Adrenal gland (tissue), 12 donors: ENCODE measurements around the gene OR52K2. TPM values are rescaled to one million over a fixed set of nuclear protein-coding genes. Genes with fewer than 3 reads are reported as not detected.

Source experiments
- DNase-seq, 7 donors: peaks; one replicate each; pipeline ENCODE4 v3.0.0-alpha.2; 2019 to 2020
- H3K27ac ChIP-seq, 5 donors: fragments of 200-600 bp; sonication (generic) in 4 of 5; 1 replicate in 3 of 5; 2 replicates in 2 of 5; pipeline versions ENCODE4 v1.5.1 to v1.8.0; 2016 to 2020; ENCODE audit warnings: mild to moderate bottlenecking in 1 of 5
- H3K27me3 ChIP-seq: fragments of 200-600 bp; 2 replicates; pipeline ENCODE4 v1.8.0; 2021
- H3K36me3 ChIP-seq, 2 donors: fragments of 200-600 bp; replicated peaks in 1 of 2; 1 replicate in 1 of 2; 2 replicates in 1 of 2; pipeline versions ENCODE4 v1.5.1 to v1.8.0; 2018 to 2022
- H3K4me1 ChIP-seq, 2 donors: fragments of 200-600 bp; replicated peaks in 1 of 2; 1 replicate in 1 of 2; 2 replicates in 1 of 2; pipeline versions ENCODE4 v1.5.1 to v1.8.0; 2018 to 2021
- H3K4me3 ChIP-seq, 4 donors: fragments of 200-600 bp; sonication (generic) in 3 of 4; one replicate each; pipeline ENCODE4 v1.5.1; 2016 to 2018
- H3K9me3 ChIP-seq, 3 donors: fragments of 200-600 bp; sonication (generic) in 1 of 3; replicated peaks in 1 of 3; 1 replicate in 2 of 3; 2 replicates in 1 of 3; pipeline versions ENCODE4 v1.5.1 to v1.8.0; 2016 to 2021
- CTCF ChIP-seq, 6 experiments: fragments of 450-650 bp in 4 of 6; fragments of 200-600 bp in 2 of 6; sonication (generic) in 1 of 6; IDR thresholded peaks; 1 replicate in 5 of 6; 2 replicates in 1 of 6; pipeline versions ENCODE4 v1.5.1 to v1.8.0; 2016 to 2021; ENCODE audit warnings: antibody characterized with exemption in 6 of 6, mild to moderate bottlenecking in 2 of 6, moderate library complexity in 1 of 6
- POLR2A ChIP-seq, 2 donors: fragments of 450-650 bp; IDR thresholded peaks; one replicate each; pipeline ENCODE4 v1.6.1; 2017; ENCODE audit warnings: antibody characterized with exemption in 2 of 2, mild to moderate bottlenecking in 2 of 2, moderate library complexity in 1 of 2
- WGBS, 4 donors: extraction: QIAGEN DNeasy Blood & Tissue Kit in 2 of 4; methylation state at CpG; one replicate each; pipeline versions ENCODE4 v1.1.5 to v1.1.7; 2013 to 2017; 5-methylcytosine and 5-hydroxymethylcytosine counted together
- intact Hi-C, 2 donors: fragments of 100-400 bp; cut with DNase I; formaldehyde crosslinking; loops; one replicate each; pipeline versions ENCODE4 v1.14.1 to v1.15.0; 2022 to 2023
- polyA plus RNA-seq, 3 donors: library from polyadenylated mRNA; stranded (reverse); fragments of 200-250 nt in 2 of 3; fragments of 350-450 nt in 1 of 3; fragmentation: Illumina TruSeq in 1 of 3; extraction: RNeasy Lipid Tissue Mini Kit (QIAGEN cat#74804) in 1 of 3; gene quantifications; one replicate each; pipeline ENCODE4 v1.2.3, GENCODE V29; 2013 to 2014
- total RNA-seq, 9 donors: library from RNA; depleted of rRNA in 4 of 9; stranded (reverse); fragments of >200 nt in 4 of 9; fragments of 120-200 nt in 1 of 9; fragmentation: NEBNext Ultra II Directional in 1 of 9; extraction: Animal tissue kit (Norgen Biotek cat#: 25700) in 1 of 9; gene quantifications; one replicate each; pipeline versions ENCODE4 v1.1.0 to v1.2.4, GENCODE V29; 2013 to 2023
- donor health status: healthy with polysubstance abuse.
- donor health status: Bipolar disorder and iron deficiency.
- donor health status: DM: yes; HTN: yes; CAD: no.
- donor health status: DM: no; HTN: no; CAD: no.
- donor health status: DM: no; HTN: no; CAD: no.
- donor health status: DM: yes; HTN: yes; CAD: no.

Gene OR52K2
- total and polyA plus RNA-seq, 12 donors, result 0.28 TPM; not detected in 11

- TF ChIP-seq CTCF (IDR thresholded peaks at IDR 0.05) (no peak), POLR2A (IDR thresholded peaks at IDR 0.05) (no peak)
- Histone ChIP-seq H3K9me3 (no peaks in the 10 kb centered on the region), H3K27me3 (no peaks in the 10 kb centered on the region), H3K4me3 (no peak overlapping the region), H3K36me3 (no peaks in the 10 kb centered on the region), H3K27ac (no peak overlapping the region), H3K4me1 (no peaks in the 10 kb centered on the region)
- intact Hi-C loops, result loop anchor here in 1 of 2 donors (10.0 kb wide), 1 partner anchor 307 kb away; no protein-coding TSS in a partner anchor
- DNase-seq, result no peak
- WGBS, 4 donors, result 80 to 86% (median 82%) methylated on average over 4 of the region's 4 CpGs
Measured at GRCh38 chr11:4491878-4492606, 42.9 kb downstream of the OR52K2 start.

GRCh38 chr11:4493480-4493818 lies 44.4 kb downstream of the OR52K2 start:
- Histone ChIP-seq H3K4me1 (no peaks in the 10 kb centered on the region), H3K4me3 (no peak overlapping the region), H3K36me3 (no peaks in the 10 kb centered on the region), H3K27ac (no peak overlapping the region), H3K27me3 (no peaks in the 10 kb centered on the region), H3K9me3 (no peaks in the 10 kb centered on the region)
- TF ChIP-seq POLR2A (IDR thresholded peaks at IDR 0.05), result no peak
- TF ChIP-seq CTCF (IDR thresholded peaks at IDR 0.05), result no peak
- intact Hi-C loops, result loop anchor here in 1 of 2 donors (10.0 kb wide), 1 partner anchor 309 kb away; no protein-coding TSS in a partner anchor
- DNase-seq, result no peak
- 33 to 40% (median 36%) methylated on average over 5 of the region's 5 CpGs for WGBS, 4 donors

GRCh38 chr11:4495487-4495886 lies 46.4 kb downstream of the OR52K2 start:
- 44 to 61% (median 53%) methylated on average over 7 of the region's 7 CpGs for WGBS, 4 donors
- H3K36me3 ChIP-seq, result no peaks in the 10 kb centered on the region
- TF ChIP-seq POLR2A (IDR thresholded peaks at IDR 0.05), result no peak
- TF ChIP-seq CTCF (IDR thresholded peaks at IDR 0.05), result no peak
- no peaks in the 10 kb centered on the region for H3K27me3 ChIP-seq
- no peaks in the 10 kb centered on the region for H3K4me1 ChIP-seq
- intact Hi-C loops, result loop anchor here (2.0 to 10.0 kb wide), 2 partner anchors 309 to 311 kb away; no protein-coding TSS in a partner anchor
- no peaks in the 10 kb centered on the region for H3K9me3 ChIP-seq
- no peak for DNase-seq
- no peak overlapping the region for H3K4me3 ChIP-seq
- no peak overlapping the region for H3K27ac ChIP-seq

GRCh38 chr11:4495986-4496385 lies 46.9 kb downstream of the OR52K2 start:
- Histone ChIP-seq H3K27me3 (no peaks in the 10 kb centered on the region), H3K27ac (no peak overlapping the region), H3K9me3 (no peaks in the 10 kb centered on the region), H3K4me3 (no peak overlapping the region), H3K4me1 (no peaks in the 10 kb centered on the region), H3K36me3 (no peaks in the 10 kb centered on the region)
- intact Hi-C loops, result loop anchor here (2.0 to 10.0 kb wide), 2 partner anchors 309 to 311 kb away; no protein-coding TSS in a partner anchor
- DNase-seq, result no peak
- 52 to 59% (median 55%) methylated on average over 6 of the region's 6 CpGs for WGBS, 4 donors
- TF ChIP-seq CTCF (IDR thresholded peaks at IDR 0.05), result no peak
- TF ChIP-seq POLR2A (IDR thresholded peaks at IDR 0.05), result no peak
